ENCODE results near the gene MTR. TPM values are rescaled to one million over a fixed set of nuclear protein-coding genes. Genes with fewer than 3 reads are reported as not detected.

Gene MTR
- total and polyA plus RNA-seq, 4 donors: 2.5 to 19.0 (median 8.6) TPM

- TF ChIP-seq CTCF (IDR thresholded peaks at IDR 0.05; ENCODE audit: low read depth, low read length, missing input control): no peak
- TF ChIP-seq EGR1 (IDR thresholded peaks at IDR 0.05; ENCODE audit: low read depth in 2 of 2): no peak
- TF ChIP-seq MAX (IDR thresholded peaks at IDR 0.05): no peak
- no peak for TF ChIP-seq GABPA (IDR thresholded peaks at IDR 0.05 in 1 of 2, conservative IDR thresholded peaks at IDR 0.05 in 1 of 2)
- TF ChIP-seq ATF3 (IDR thresholded peaks at IDR 0.05): no peak
- no peak for TF ChIP-seq RXRA (IDR thresholded peaks at IDR 0.05)
- TF ChIP-seq HNF4A (conservative IDR thresholded peaks at IDR 0.05): no peak
- no peak overlapping the region for H3K27ac ChIP-seq (ENCODE audit: low read depth in 1 of 2, low read length in 2 of 2)
These were observed 121.2 kb downstream of the MTR start for GRCh38 chr1:236916131-236916800.

GRCh38 chr1:236917448-236917847 lies 122.4 kb downstream of the MTR start:
- H3K9ac ChIP-seq (ENCODE audit: low read depth in 1 of 2, low read length in 2 of 2): no peak overlapping the region
- no peak overlapping the region for H3K27ac ChIP-seq (ENCODE audit: low read depth in 1 of 2, low read length in 2 of 2)
- WGBS: 98% methylated on average over 1 of the region's 1 CpG
- peaks cover 0 to 8% (median 0%) of the 10 kb centered on the region in 4 donors for H3K9me3 ChIP-seq (ENCODE audit: control insufficient read depth in 4 of 4, low read length in 3 of 4)
- no peak for TF ChIP-seq REST (IDR thresholded peaks at IDR 0.05)
- no peak for TF ChIP-seq RAD21 (IDR thresholded peaks at IDR 0.05)
- TF ChIP-seq CTCF (IDR thresholded peaks at IDR 0.05; ENCODE audit: low read depth, low read length, missing input control): no peak
- no peak for TF ChIP-seq HNF4G (IDR thresholded peaks at IDR 0.05)
- no peak for TF ChIP-seq EGR1 (IDR thresholded peaks at IDR 0.05; ENCODE audit: low read depth in 2 of 2)
- TF ChIP-seq SP1 (IDR thresholded peaks at IDR 0.05): no peak
- no peak for TF ChIP-seq RXRA (IDR thresholded peaks at IDR 0.05)
- TF ChIP-seq FOXA2 (IDR thresholded peaks at IDR 0.05): no peak
- no peak for TF ChIP-seq HNF4A (conservative IDR thresholded peaks at IDR 0.05)
- no peak for TF ChIP-seq GABPA (IDR thresholded peaks at IDR 0.05 in 1 of 2, conservative IDR thresholded peaks at IDR 0.05 in 1 of 2)
- TF ChIP-seq JUND (IDR thresholded peaks at IDR 0.05): no peak
- TF ChIP-seq TAF1 (conservative IDR thresholded peaks at IDR 0.05): no peak
- no peak for TF ChIP-seq ZBTB33 (IDR thresholded peaks at IDR 0.05)
- TF ChIP-seq FOXA1 (IDR thresholded peaks at IDR 0.05): no peak
- no peak for TF ChIP-seq MAX (IDR thresholded peaks at IDR 0.05)
- TF ChIP-seq ATF3 (IDR thresholded peaks at IDR 0.05): no peak
- TF ChIP-seq YY1 (IDR thresholded peaks at IDR 0.05): no peak
- TF ChIP-seq NR2F2 (IDR thresholded peaks at IDR 0.05): no peak
- no peak overlapping the region for H3K4me3 ChIP-seq (ENCODE audit: low read depth in 1 of 3, low read length in 3 of 3)
- no peak for DNase-seq (ENCODE audit: low spot score)
- no peaks in the 10 kb centered on the region for H3K4me1 ChIP-seq (ENCODE audit: control insufficient read depth in 4 of 4, insufficient read depth in 4 of 4, low read length in 3 of 4)
- no peaks in the 10 kb centered on the region for H3K27me3 ChIP-seq (ENCODE audit: control insufficient read depth in 4 of 4, insufficient read depth in 4 of 4, low read length in 3 of 4)
- no peaks in the 10 kb centered on the region for H3K36me3 ChIP-seq (ENCODE audit: control insufficient read depth in 4 of 4, insufficient read depth in 3 of 4, low read depth in 1 of 4, low read length in 3 of 4)

More at GRCh38 chr1:236916131-236916800, 121.2 kb downstream of the MTR start:
- no peaks in the 10 kb centered on the region for H3K36me3 ChIP-seq (ENCODE audit: control insufficient read depth in 4 of 4, insufficient read depth in 3 of 4, low read depth in 1 of 4, low read length in 3 of 4)
- peaks cover 0 to 8% (median 0%) of the 10 kb centered on the region in 4 donors for H3K9me3 ChIP-seq (ENCODE audit: control insufficient read depth in 4 of 4, low read length in 3 of 4)
- WGBS: 95% methylated on average over 5 of the region's 5 CpGs
- H3K4me3 ChIP-seq (ENCODE audit: low read depth in 1 of 3, low read length in 3 of 3): no peak overlapping the region
- no peak overlapping the region for H3K9ac ChIP-seq (ENCODE audit: low read depth in 1 of 2, low read length in 2 of 2)
- no peaks in the 10 kb centered on the region for H3K27me3 ChIP-seq (ENCODE audit: control insufficient read depth in 4 of 4, insufficient read depth in 4 of 4, low read length in 3 of 4)
- H3K4me1 ChIP-seq (ENCODE audit: control insufficient read depth in 4 of 4, insufficient read depth in 4 of 4, low read length in 3 of 4): no peaks in the 10 kb centered on the region
- DNase-seq (ENCODE audit: low spot score): no peak
